WTC11 (cell line): ENCODE measurements around the gene ATF6B.

Source experiments
- CTCF ChIP-seq: fragments of 200-600 bp; IDR thresholded peaks from 2 replicates; pipeline ENCODE4 v1.8.0; 2022; ENCODE audit warnings: antibody characterized with exemption
- IRF2 ChIP-seq: sonication (generic); formaldehyde crosslinking; IDR thresholded peaks from 2 replicates; pipeline ENCODE4 v1.8.0; 2022; ENCODE audit warnings: low read depth, missing genetic modification reagents, borderline replicate concordance
- TEAD4 ChIP-seq: sonication (generic); formaldehyde crosslinking; IDR thresholded peaks from 2 replicates; pipeline ENCODE4 v1.8.0; 2022; ENCODE audit warnings: mild to moderate bottlenecking, missing genetic modification reagents
- ZNF263 ChIP-seq: sonication (generic); formaldehyde crosslinking; IDR thresholded peaks from 2 replicates; pipeline ENCODE4 v1.8.1; 2022; ENCODE audit warnings: low read depth, mild to moderate bottlenecking, moderate library complexity, missing genetic modification reagents
- TF ChIP-seq, protein P1 (sequence below): sonication (generic); formaldehyde crosslinking; IDR thresholded peaks from 2 replicates; pipeline ENCODE4 v1.8.0; 2022; ENCODE audit warnings: mild to moderate bottlenecking, missing genetic modification reagents

DNA sequence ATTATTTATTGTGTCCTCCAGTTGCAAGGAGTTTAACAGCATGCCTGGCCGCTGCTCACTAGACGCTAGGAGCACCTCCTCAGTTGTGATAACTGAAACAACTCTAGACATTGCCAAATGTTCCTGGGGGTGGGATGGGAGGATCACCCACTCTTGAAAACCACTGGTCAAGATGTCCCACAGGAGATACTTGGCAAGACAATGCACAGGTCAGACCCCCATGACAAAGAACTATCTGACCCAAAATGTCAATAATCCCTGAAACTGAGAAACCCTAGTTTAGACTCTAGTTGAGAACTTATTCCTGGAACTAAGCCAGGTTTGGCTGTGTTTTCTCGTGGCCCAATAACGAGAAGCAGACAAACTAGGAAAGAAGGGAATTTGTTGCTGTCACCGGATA, 11.5 kb upstream of the ATF6B start:
- TF ChIP-seq CTCF (no peak), IRF2 (CRISPR knock-in tag) (no peak), ZNF263 (CRISPR knock-in tag) (no peak), TEAD4 (no peak)
- TF ChIP-seq, protein P1, sequence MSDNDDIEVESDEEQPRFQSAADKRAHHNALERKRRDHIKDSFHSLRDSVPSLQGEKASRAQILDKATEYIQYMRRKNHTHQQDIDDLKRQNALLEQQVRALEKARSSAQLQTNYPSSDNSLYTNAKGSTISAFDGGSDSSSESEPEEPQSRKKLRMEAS (CRISPR knock-in tag): no peak
